K562 (cell line): ENCODE results near the gene SLC17A4.

Experiments
- CBX5 ChIP-seq: IDR thresholded peaks from 2 replicates; pipeline ENCODE4 v1.6.1; 2014; ENCODE audit warnings: low read depth, borderline replicate concordance
- KAT2B ChIP-seq: IDR thresholded peaks from one replicate; pipeline ENCODE4 v1.6.1; 2012; ENCODE audit warnings: low read depth, mild to moderate bottlenecking, control low read depth, inconsistent platforms, low read length, moderate library complexity
- POLR2G ChIP-seq: fragments of 200-400 bp; formaldehyde crosslinking; IDR thresholded peaks from 2 replicates; pipeline ENCODE4 v1.6.1; 2017; ENCODE audit warnings: low read depth, mild to moderate bottlenecking, antibody characterized with exemption, low read length, moderate library complexity
- RCOR1 ChIP-seq, 2 experiments: IDR thresholded peaks; 2 replicates each; pipeline ENCODE4 v1.6.1; 2012; ENCODE audit warnings: low read depth in 2 of 2, low read length in 2 of 2, borderline replicate concordance in 1 of 2, improper control_type of control experiment in 1 of 2
- SRF ChIP-seq, 2 experiments: fragments of 250-450, 450-650 bp in 1 of 2; sonication (Bioruptor Pico) in 1 of 2; sonication (generic) in 1 of 2; formaldehyde crosslinking; IDR thresholded peaks; 2 replicates each; pipeline versions ENCODE4 v1.5.0 to v1.5.1; 2020 to 2022; ENCODE audit warnings: mild to moderate bottlenecking in 1 of 2, missing genetic modification reagents in 1 of 2
- ZBED1 ChIP-seq: IDR thresholded peaks from 2 replicates; pipeline ENCODE4 v1.6.1; 2014
- ZNF583 ChIP-seq: fragments of 250-450 bp; sonication (Bioruptor Pico); IDR thresholded peaks from 2 replicates; pipeline ENCODE4 v1.4.0; 2020
- ZNF77 ChIP-seq: fragments of 250-450 bp; sonication (Bioruptor Pico); IDR thresholded peaks from 2 replicates; pipeline ENCODE4 v1.5.0; 2020

DNA sequence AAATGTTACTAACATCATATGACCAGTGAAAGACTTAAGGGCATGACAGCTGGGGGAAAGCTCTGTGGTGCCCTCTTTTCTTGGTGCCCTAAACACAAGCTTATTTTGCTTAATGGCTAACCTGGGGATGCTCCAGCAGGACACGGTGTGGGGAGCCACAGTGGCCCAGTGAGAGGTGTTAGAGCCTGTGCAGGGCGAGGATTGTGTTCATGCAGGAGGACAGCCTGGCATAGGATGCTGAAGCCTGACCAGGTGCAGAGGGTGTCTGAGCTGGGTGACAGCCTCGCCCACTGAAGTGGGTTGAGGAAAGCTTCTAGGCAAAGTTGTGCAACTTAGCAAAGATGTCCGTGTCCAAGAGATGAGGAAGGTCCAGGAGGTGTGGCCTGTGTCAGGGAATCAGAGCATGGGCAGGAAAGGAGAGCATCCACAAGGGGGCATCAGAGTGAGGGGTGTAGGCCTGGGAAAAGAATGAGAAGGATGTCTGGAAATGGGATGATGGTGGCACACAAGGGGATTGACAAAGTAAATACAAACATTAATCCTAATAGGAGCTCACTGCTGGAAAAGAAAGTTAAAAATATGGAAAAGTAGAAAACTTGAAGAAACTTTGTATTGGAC, 33.9 kb downstream of the SLC17A4 start:
- TF ChIP-seq ZNF77 (CRISPR knock-in tag): no peak
- TF ChIP-seq RCOR1 (IDR thresholded peaks at IDR 0.05; ENCODE audit: borderline replicate concordance in 1 of 2, low read depth in 2 of 2, low read length in 2 of 2): peak in 1 of 2 experiments; percentile 58; a peak in 1 of 4 replicates
- TF ChIP-seq SRF (CRISPR knock-in tag; IDR thresholded peaks at IDR 0.05): no peak
- TF ChIP-seq CBX5: no peak
- no peak for TF ChIP-seq POLR2G
- no peak for TF ChIP-seq ZBED1
- TF ChIP-seq ZNF583 (CRISPR knock-in tag): no peak
- no peak for TF ChIP-seq KAT2B
